HepG2 (cell line): ENCODE measurements around the gene TRIM66. TPM values are rescaled to one million over a fixed set of nuclear protein-coding genes. Genes with fewer than 3 reads are reported as not detected.

Experiments used
- EED ChIP-seq: sonication (generic); formaldehyde crosslinking; IDR thresholded peaks from 2 replicates; pipeline ENCODE4 v1.5.0; 2020; ENCODE audit warnings: mild to moderate bottlenecking, missing genetic modification reagents
- EHMT2 ChIP-seq: fragments of 200-600 bp; sonication (generic); IDR thresholded peaks from 2 replicates; pipeline ENCODE4 v1.7.0; 2017; ENCODE audit warnings: antibody characterized with exemption, low read depth, low read length, borderline replicate concordance
- HNF4A ChIP-seq: sonication (generic); formaldehyde crosslinking; IDR thresholded peaks from 2 replicates; pipeline ENCODE4 v1.4.0; 2020; ENCODE audit warnings: missing genetic modification reagents
- HNF4G ChIP-seq, 2 experiments: sonication (generic) in 1 of 2; formaldehyde crosslinking in 1 of 2; IDR thresholded peaks; 2 replicates each; pipeline versions ENCODE4 v1.4.0 to v1.6.1; 2011 to 2020; ENCODE audit warnings: borderline replicate concordance in 2 of 2, low read depth in 2 of 2, mild to moderate bottlenecking in 2 of 2, low read length in 1 of 2, missing genetic modification reagents in 1 of 2, moderate library complexity in 1 of 2
- MIXL1 ChIP-seq: IDR thresholded peaks from 2 replicates; pipeline ENCODE4 v1.6.1; 2016
- MTA1 ChIP-seq: sonication (generic); formaldehyde crosslinking; IDR thresholded peaks from 2 replicates; pipeline ENCODE4 v1.4.0; 2020; ENCODE audit warnings: missing genetic modification reagents, mild to moderate bottlenecking, borderline replicate concordance
- MXD4 ChIP-seq: IDR thresholded peaks from 2 replicates; pipeline ENCODE4 v1.6.1; 2016; ENCODE audit warnings: mild to moderate bottlenecking, missing biosample characterization, missing genetic modification reagents
- NFATC3 ChIP-seq: sonication (generic); formaldehyde crosslinking; IDR thresholded peaks from 2 replicates; pipeline ENCODE4 v1.5.1; 2020; ENCODE audit warnings: mild to moderate bottlenecking, missing genetic modification reagents
- NRL ChIP-seq: sonication (generic); formaldehyde crosslinking; IDR thresholded peaks from 2 replicates; pipeline ENCODE4 v1.5.0; 2020; ENCODE audit warnings: missing genetic modification reagents, mild to moderate bottlenecking, moderate library complexity, borderline replicate concordance
- PTBP1 ChIP-seq: fragments of 200-400 bp; formaldehyde crosslinking; IDR thresholded peaks from 2 replicates; pipeline ENCODE4 v1.6.1; 2018; ENCODE audit warnings: low read length, low read depth; ENCODE audit not compliant: poor library complexity, severe bottlenecking
- RBAK ChIP-seq: sonication (generic); formaldehyde crosslinking; IDR thresholded peaks from 2 replicates; pipeline ENCODE4 v1.5.1; 2020; ENCODE audit warnings: mild to moderate bottlenecking, missing genetic modification reagents
- SIN3B ChIP-seq: fragments of 150-350 bp; IDR thresholded peaks from 2 replicates; pipeline ENCODE4 v1.6.1; 2014; ENCODE audit warnings: low read length
- SNAPC4 ChIP-seq: sonication (generic); formaldehyde crosslinking; IDR thresholded peaks from 2 replicates; pipeline ENCODE4 v1.4.0; 2020; ENCODE audit warnings: mild to moderate bottlenecking, missing genetic modification reagents
- SRSF1 ChIP-seq: fragments of 200-400 bp; formaldehyde crosslinking; optimal IDR thresholded peaks from 2 replicates; pipeline ENCODE3; 2017; ENCODE audit warnings: mild to moderate bottlenecking, low read depth, low read length, moderate library complexity
- STAT6 ChIP-seq: sonication (generic); formaldehyde crosslinking; IDR thresholded peaks from 2 replicates; pipeline ENCODE4 v1.4.0; 2020; ENCODE audit warnings: missing genetic modification reagents, mild to moderate bottlenecking, borderline replicate concordance
- TCF12 ChIP-seq, 2 experiments: fragments of 450-650 bp in 1 of 2; sonication (generic) in 1 of 2; formaldehyde crosslinking in 1 of 2; IDR thresholded peaks; 2 replicates each; pipeline versions ENCODE4 v1.6.1 to v1.8.0; 2017 to 2022; ENCODE audit warnings: antibody characterized with exemption in 1 of 2, mild to moderate bottlenecking in 1 of 2, missing genetic modification reagents in 1 of 2, moderate library complexity in 1 of 2
- ZFP37 ChIP-seq: sonication (generic); formaldehyde crosslinking; IDR thresholded peaks from 2 replicates; pipeline ENCODE4 v1.4.0; 2020; ENCODE audit warnings: missing genetic modification reagents, borderline replicate concordance
- ZNF207 ChIP-seq: fragments of 450-650 bp; IDR thresholded peaks from 2 replicates; pipeline ENCODE4 v1.6.1; 2016; ENCODE audit warnings: antibody characterized with exemption, borderline replicate concordance
- ZNF615 ChIP-seq: sonication (generic); formaldehyde crosslinking; IDR thresholded peaks from 2 replicates; pipeline ENCODE4 v1.5.0; 2020; ENCODE audit warnings: mild to moderate bottlenecking, missing genetic modification reagents, borderline replicate concordance
- ZNF746 ChIP-seq: sonication (generic); formaldehyde crosslinking; IDR thresholded peaks from 2 replicates; pipeline ENCODE4 v1.8.0; 2022; ENCODE audit warnings: mild to moderate bottlenecking, missing genetic modification reagents
- ZNF75D ChIP-seq: sonication (generic); formaldehyde crosslinking; IDR thresholded peaks from 2 replicates; pipeline ENCODE4 v1.8.1; 2023; ENCODE audit warnings: missing genetic modification reagents, mild to moderate bottlenecking, borderline replicate concordance
- polyA plus RNA-seq, 8 experiments: library from polyadenylated mRNA; depleted of rRNA in 3 of 8; stranded (reverse) in 7 of 8; unstranded in 1 of 8; fragments of >200 nt; fragmentation: Illumina TruSeq in 4 of 8; extraction: Trizol in 4 of 8; gene quantifications; 2 replicates each; pipeline versions ENCODE4 v1.2.1 to v1.2.3, GENCODE V29; 2011 to 2016; ENCODE audit warnings: low read depth in 4 of 8, missing spikeins in 1 of 8, mixed read lengths in 1 of 8; ENCODE audit not compliant: insufficient read depth in 1 of 8
- total RNA-seq, 5 experiments: library from RNA; depleted of rRNA; stranded (reverse); fragments of >200 nt; fragmentation: Illumina TruSeq; extraction: Trizol; gene quantifications; 2 replicates each; pipeline ENCODE4 v1.2.3, GENCODE V29; 2016; ENCODE audit warnings: low read depth in 1 of 5

TRIM66 gene
- total and polyA plus RNA-seq, 2 of the 13 experiments (the other 11 are each of a cell fraction or from before 2014, with no cell fraction given) = 4.9 to 6.1 TPM

- peak; percentile 82 for TF ChIP-seq STAT6 (CRISPR knock-in tag)
- TF ChIP-seq NRL (CRISPR knock-in tag) = peak; percentile 95
- no peak for TF ChIP-seq RBAK (CRISPR knock-in tag)
- TF ChIP-seq ZNF75D (CRISPR knock-in tag) = no peak
- peak; percentile 74 for TF ChIP-seq ZFP37 (CRISPR knock-in tag)
- no peak for TF ChIP-seq ZNF207
- TF ChIP-seq ZNF746 (CRISPR knock-in tag) = peak; percentile 24; the same call in 1 of the 2 replicates
- TF ChIP-seq ZNF615 = peak; percentile 60; the same call in 1 of the 2 replicates
- no peak; the same call in 1 of the 2 replicates for TF ChIP-seq NFATC3 (CRISPR knock-in tag)
- peak; percentile 90 for TF ChIP-seq SIN3B
- peak; percentile 28; the same call in 1 of the 2 replicates for TF ChIP-seq MIXL1 (CRISPR knock-in tag)
- TF ChIP-seq HNF4A (CRISPR knock-in tag) = peak; percentile 51; the same call in 1 of the 2 replicates
- TF ChIP-seq SRSF1 = peak; percentile 55
- TF ChIP-seq PTBP1 = peak; percentile 71
- no peak for TF ChIP-seq SNAPC4 (CRISPR knock-in tag)
- no peak; the same call in 1 of the 2 replicates for TF ChIP-seq MXD4 (CRISPR knock-in tag)
- TF ChIP-seq HNF4G (IDR thresholded peaks at IDR 0.05; ENCODE audit: borderline replicate concordance, low read depth, low read length) = no peak
- TF ChIP-seq HNF4G (CRISPR knock-in tag; IDR thresholded peaks at IDR 0.05; ENCODE audit: borderline replicate concordance, low read depth) = peak; percentile 40; the same call in 1 of the 2 replicates
- no peak for TF ChIP-seq EHMT2
- TF ChIP-seq EED = no peak
- no peak for TF ChIP-seq TCF12 (IDR thresholded peaks at IDR 0.05)
- no peak for TF ChIP-seq TCF12 (CRISPR knock-in tag; IDR thresholded peaks at IDR 0.05)
- TF ChIP-seq MTA1 (CRISPR knock-in tag) = peak; percentile 52; the same call in 1 of the 2 replicates
Measured at GRCh38 chr11:8688414-8689362, 6.2 kb upstream of the TRIM66 start (continued).
